SK-N-SH (cell line): ENCODE measurements around the gene DUS3L.

Source experiments
- CHD2 ChIP-seq: fragments of 150-350 bp; IDR thresholded peaks from 2 replicates; pipeline ENCODE4 v1.6.1; 2018; ENCODE audit warnings: low read length; ENCODE audit not compliant: partially characterized antibody
- CTCF ChIP-seq: fragments of 200-600 bp; sonication (generic); IDR thresholded peaks from 2 replicates; pipeline ENCODE4 v1.6.1; 2017; ENCODE audit warnings: antibody characterized with exemption, mild to moderate bottlenecking, moderate library complexity
- EP300 ChIP-seq, 2 experiments: IDR thresholded peaks; 2 replicates each; pipeline versions ENCODE4 v1.4.0 to v1.6.1; 2012; ENCODE audit warnings: borderline replicate concordance in 1 of 2, low read depth in 1 of 2, low read length in 1 of 2
- FOSL2 ChIP-seq: IDR thresholded peaks from 2 replicates; pipeline ENCODE4 v1.4.0; 2012; ENCODE audit warnings: low read depth, mild to moderate bottlenecking, moderate library complexity, borderline replicate concordance
- FOXJ3 ChIP-seq: sonication (generic); formaldehyde crosslinking; IDR thresholded peaks from 2 replicates; pipeline ENCODE4 v1.5.1; 2020; ENCODE audit warnings: mild to moderate bottlenecking, missing genetic modification reagents
- GATA2 ChIP-seq: sonication (generic); formaldehyde crosslinking; IDR thresholded peaks from 2 replicates; pipeline ENCODE4 v1.5.0; 2020; ENCODE audit warnings: mild to moderate bottlenecking, missing genetic modification reagents
- MAX ChIP-seq: IDR thresholded peaks from 2 replicates; pipeline ENCODE4 v1.4.0; 2012; ENCODE audit warnings: low read depth
- MXI1 ChIP-seq: IDR thresholded peaks from 2 replicates; pipeline ENCODE4 v1.6.1; 2012; ENCODE audit warnings: mild to moderate bottlenecking, low read depth, low read length, improper control_type of control experiment
- PBX3 ChIP-seq: IDR thresholded peaks from 2 replicates; pipeline ENCODE4; 2012
- POLR2AphosphoS5 ChIP-seq: IDR thresholded peaks from 2 replicates; pipeline ENCODE4 v1.6.1; 2012; ENCODE audit warnings: low read depth, low read length
- TAF1 ChIP-seq: IDR thresholded peaks from 2 replicates; pipeline ENCODE4 v1.6.1; 2012; ENCODE audit warnings: low read depth, mild to moderate bottlenecking, low read length, moderate library complexity, borderline replicate concordance
- TCF12 ChIP-seq: IDR thresholded peaks from 2 replicates; pipeline ENCODE4 v1.4.0; 2012
- USF2 ChIP-seq: fragments of 150-350 bp; IDR thresholded peaks from 2 replicates; pipeline ENCODE4 v1.6.1; 2017; ENCODE audit warnings: antibody characterized with exemption, low read length, low read depth, borderline replicate concordance
- YY1 ChIP-seq: IDR thresholded peaks from 2 replicates; pipeline ENCODE4 v1.4.0; 2012; ENCODE audit warnings: low read depth, mild to moderate bottlenecking

GRCh38 chr19:5827342-5827890, 36.5 kb upstream of the DUS3L start:
- TF ChIP-seq CTCF = no peak
- no peak for TF ChIP-seq MAX
- TF ChIP-seq GATA2 (CRISPR knock-in tag) = no peak
- TF ChIP-seq FOSL2 = no peak
- no peak for TF ChIP-seq EP300 (IDR thresholded peaks at IDR 0.05; ENCODE audit: borderline replicate concordance in 1 of 2, low read depth in 1 of 2, low read length in 1 of 2)
- no peak for TF ChIP-seq YY1
- no peak for TF ChIP-seq MXI1
- TF ChIP-seq TAF1 = no peak
- no peak for TF ChIP-seq PBX3
- TF ChIP-seq TCF12 = no peak
- TF ChIP-seq USF2 = no peak
- no peak for TF ChIP-seq CHD2
- no peak for TF ChIP-seq FOXJ3 (CRISPR knock-in tag)
- TF ChIP-seq POLR2AphosphoS5 = no peak
